H1 (cell line): ENCODE results near the gene FGD6. TPM values are rescaled to one million over a fixed set of nuclear protein-coding genes. Genes with fewer than 3 reads are reported as not detected.

Experiments
- CTCF ChIA-PET: fragments of 300-600 bp; sonication (Branson Sonifier 250); formaldehyde crosslinking; loops from one replicate; lab custom pipeline; 2021; ENCODE audit not compliant: partially characterized antibody; lab: Charles Lee
- POLR2A ChIA-PET: fragments of 300-600 bp; sonication (Branson Sonifier 250); formaldehyde crosslinking; loops from one replicate; lab custom pipeline; 2021; ENCODE audit warnings: inconsistent platforms; ENCODE audit not compliant: partially characterized antibody; lab: Charles Lee
- DNase-seq, 2 experiments: peaks; one replicate each; pipeline versions ENCODE4 v3.0.0 to v3.0.0-alpha.2; 2010 to 2022; ENCODE audit warnings: low spot score in 2 of 2, low read depth in 1 of 2, mixed read lengths in 1 of 2
- FAIRE-seq: peaks from 2 replicates; lab custom pipeline; 2011; peaks lifted over from hg19 to GRCh38; lab: Jason Lieb, UNC
- H2AFZ ChIP-seq: 2 replicates; pipeline ENCODE4 v1.8.1; 2012; ENCODE audit warnings: low read length, inconsistent platforms
- H2AK5ac ChIP-seq: 2 replicates; pipeline ENCODE4 v1.6.1; 2013; ENCODE audit warnings: low read depth, low read length
- H2BK120ac ChIP-seq: replicated peaks from 2 replicates; pipeline ENCODE3; 2013; ENCODE audit warnings: low read depth, low read length, inconsistent platforms
- H2BK12ac ChIP-seq: 2 replicates; pipeline ENCODE4 v1.6.1; 2013; ENCODE audit warnings: low read depth, low read length
- H2BK15ac ChIP-seq: 2 replicates; pipeline ENCODE4 v1.6.1; 2013; ENCODE audit warnings: low read length
- H2BK20ac ChIP-seq: 2 replicates; pipeline ENCODE4 v1.6.1; 2013; ENCODE audit warnings: low read length
- H2BK5ac ChIP-seq: 2 replicates; pipeline ENCODE4 v1.6.1; 2013; ENCODE audit warnings: low read depth, low read length
- H3K14ac ChIP-seq: 2 replicates; pipeline ENCODE4 v1.6.1; 2013; ENCODE audit warnings: inconsistent platforms; ENCODE audit not compliant: insufficient read length
- H3K18ac ChIP-seq: 2 replicates; pipeline ENCODE4 v1.6.1; 2013; ENCODE audit warnings: low read length; ENCODE audit errors: extremely low read depth
- H3K23ac ChIP-seq: 2 replicates; pipeline ENCODE4 v1.6.1; 2013; ENCODE audit warnings: inconsistent platforms; ENCODE audit not compliant: insufficient read length
- H3K23me2 ChIP-seq: 2 replicates; pipeline ENCODE4 v1.6.1; 2013; ENCODE audit warnings: low read depth, low read length
- H3K27ac ChIP-seq: 2 replicates; pipeline ENCODE4 v1.6.1; 2011; ENCODE audit warnings: low read depth, low read length, inconsistent platforms
- H3K27me3 ChIP-seq, 4 experiments: replicated peaks in 1 of 4; 1 replicate in 1 of 4; 2 replicates in 3 of 4; pipeline versions ENCODE4 v1.6.1 to v1.8.1; 2011 to 2013; ENCODE audit warnings: low read length in 3 of 4, mild to moderate bottlenecking in 3 of 4, inconsistent platforms in 2 of 4, mixed read lengths in 2 of 4, moderate library complexity in 1 of 4; ENCODE audit not compliant: control insufficient read depth in 3 of 4, insufficient read depth in 3 of 4; ENCODE audit errors: extremely low read depth in 1 of 4
- H3K36me3 ChIP-seq, 4 experiments: 2 replicates each; pipeline versions ENCODE4 v1.6.1 to v1.8.1; 2011 to 2013; ENCODE audit warnings: mild to moderate bottlenecking in 4 of 4, low read length in 3 of 4, moderate library complexity in 2 of 4, control low read depth in 1 of 4, inconsistent platforms in 1 of 4; ENCODE audit not compliant: insufficient read depth in 4 of 4, control insufficient read depth in 2 of 4
- H3K4ac ChIP-seq: replicated peaks from 2 replicates; pipeline ENCODE3; 2013; ENCODE audit warnings: low read length, low read depth, mixed read lengths, inconsistent platforms; ENCODE audit not compliant: insufficient read length
- H3K4me1 ChIP-seq, 4 experiments: replicated peaks in 1 of 4; 1 replicate in 1 of 4; 2 replicates in 3 of 4; pipeline versions ENCODE4 v1.6.1 to v1.8.1; 2011 to 2013; ENCODE audit warnings: low read length in 3 of 4, inconsistent platforms in 2 of 4, mixed read lengths in 1 of 4; ENCODE audit not compliant: insufficient read depth in 4 of 4, control insufficient read depth in 3 of 4
- H3K4me2 ChIP-seq, 2 experiments: 2 replicates each; pipeline versions ENCODE4 v1.6.1 to v1.8.1; 2011 to 2013; ENCODE audit warnings: low read depth in 2 of 2, low read length in 2 of 2, control low read depth in 1 of 2, inconsistent platforms in 1 of 2, mild to moderate bottlenecking in 1 of 2; ENCODE audit not compliant: insufficient read depth in 1 of 2
- H3K4me3 ChIP-seq, 4 experiments: fragments of 200-600, 300-600 bp in 1 of 4; sonication (generic), shearing (Covaris generic), sonication (Bioruptor Twin) in 1 of 4; 2 replicates each; pipeline versions ENCODE4 v1.5.1 to v1.8.1; 2011 to 2016; ENCODE audit warnings: low read length in 4 of 4, low read depth in 3 of 4, control low read depth in 2 of 4, inconsistent platforms in 2 of 4, mild to moderate bottlenecking in 2 of 4, mixed read lengths in 1 of 4, moderate library complexity in 1 of 4; ENCODE audit not compliant: insufficient read depth in 2 of 4; ENCODE audit errors: extremely low read depth in 1 of 4
- H3K56ac ChIP-seq: replicated peaks from 2 replicates; pipeline ENCODE3; 2013; ENCODE audit warnings: low read depth, mild to moderate bottlenecking, mixed read lengths, low read length, inconsistent platforms; ENCODE audit not compliant: insufficient read length
- H3K79me1 ChIP-seq: 2 replicates; pipeline ENCODE4 v1.6.1; 2013; ENCODE audit warnings: low read depth, low read length, control low read depth
- H3K79me2 ChIP-seq, 2 experiments: 2 replicates each; pipeline versions ENCODE4 v1.6.1 to v1.8.1; 2012 to 2013; ENCODE audit warnings: low read length in 2 of 2, mild to moderate bottlenecking in 2 of 2, inconsistent platforms in 1 of 2; ENCODE audit not compliant: insufficient read depth in 2 of 2, control insufficient read depth in 1 of 2
- H3K9ac ChIP-seq, 4 experiments: replicated peaks in 1 of 4; 1 replicate in 1 of 4; 2 replicates in 3 of 4; pipeline versions ENCODE4 v1.6.1 to v1.8.1; 2011 to 2013; ENCODE audit warnings: low read depth in 3 of 4, low read length in 3 of 4, control low read depth in 2 of 4, mild to moderate bottlenecking in 2 of 4, moderate library complexity in 2 of 4, inconsistent platforms in 1 of 4; ENCODE audit errors: extremely low read depth in 1 of 4
- H3K9me3 ChIP-seq, 2 experiments: 2 replicates each; pipeline versions ENCODE4 v1.6.1 to v1.8.1; 2012 to 2013; ENCODE audit warnings: mild to moderate bottlenecking in 2 of 2, moderate library complexity in 2 of 2, control low read depth in 1 of 2, inconsistent platforms in 1 of 2, low read depth in 1 of 2, low read length in 1 of 2, mixed read lengths in 1 of 2; ENCODE audit not compliant: insufficient read depth in 2 of 2
- H4K20me1 ChIP-seq, 2 experiments: replicated peaks in 1 of 2; 2 replicates each; pipeline versions ENCODE3 to v1.8.1; 2011 to 2013; ENCODE audit warnings: inconsistent platforms in 2 of 2, low read length in 2 of 2, mild to moderate bottlenecking in 1 of 2; ENCODE audit not compliant: insufficient read depth in 2 of 2, control insufficient read depth in 1 of 2
- H4K5ac ChIP-seq: 2 replicates; pipeline ENCODE4 v1.6.1; 2013; ENCODE audit warnings: low read length, low read depth, mixed read lengths, inconsistent platforms; ENCODE audit not compliant: insufficient read length
- H4K8ac ChIP-seq: 2 replicates; pipeline ENCODE4 v1.8.0; 2013; ENCODE audit warnings: mild to moderate bottlenecking, moderate library complexity, low read length, inconsistent platforms; ENCODE audit not compliant: insufficient read depth; ENCODE audit errors: extremely low read depth
- H4K91ac ChIP-seq: replicated peaks from 2 replicates; pipeline ENCODE3; 2013; ENCODE audit warnings: low read length, mixed read lengths, inconsistent platforms; ENCODE audit not compliant: insufficient read length
- ATF3 ChIP-seq: IDR thresholded peaks from 2 replicates; pipeline ENCODE4 v1.6.1; 2011; ENCODE audit warnings: low read depth, mild to moderate bottlenecking, low read length; ENCODE audit not compliant: insufficient read depth
- BRCA1 ChIP-seq: IDR thresholded peaks from 2 replicates; pipeline ENCODE4 v1.6.1; 2012; ENCODE audit warnings: low read depth, low read length, improper control_type of control experiment
- EP300 ChIP-seq, 2 experiments: IDR thresholded peaks; 1 replicate in 1 of 2; 2 replicates in 1 of 2; pipeline ENCODE4 v1.6.1; 2011 to 2012; ENCODE audit warnings: low read depth in 2 of 2, low read length in 2 of 2, mild to moderate bottlenecking in 2 of 2, borderline replicate concordance in 1 of 2, inconsistent platforms in 1 of 2, moderate library complexity in 1 of 2
- EZH2 ChIP-seq: fragments of 200-600 bp; sonication (generic); IDR thresholded peaks from 2 replicates; pipeline ENCODE4 v1.7.1; 2012; ENCODE audit warnings: low read depth, mild to moderate bottlenecking, moderate library complexity, low read length, inconsistent platforms; ENCODE audit not compliant: severe bottlenecking
- FOSL1 ChIP-seq: IDR thresholded peaks from 2 replicates; pipeline ENCODE4 v1.6.1; 2011; ENCODE audit warnings: mild to moderate bottlenecking, low read depth, low read length, moderate library complexity; ENCODE audit not compliant: insufficient read depth
- KDM4A ChIP-seq: IDR thresholded peaks from one replicate; pipeline ENCODE4 v1.7.1; 2012; ENCODE audit warnings: low read depth, mild to moderate bottlenecking, moderate library complexity, low read length, inconsistent platforms; ENCODE audit not compliant: severe bottlenecking
- MAFK ChIP-seq: IDR thresholded peaks from 2 replicates; pipeline ENCODE4 v1.6.1; 2012; ENCODE audit warnings: low read depth, mild to moderate bottlenecking, improper control_type of control experiment, low read length
- NRF1 ChIP-seq: IDR thresholded peaks from 2 replicates; pipeline ENCODE4 v1.6.1; 2011; ENCODE audit warnings: mild to moderate bottlenecking, low read depth, low read length, improper control_type of control experiment
- RBBP5 ChIP-seq: IDR thresholded peaks from 2 replicates; pipeline ENCODE4 v1.7.1; 2012; ENCODE audit warnings: low read depth, mild to moderate bottlenecking, inconsistent platforms, low read length, moderate library complexity, borderline replicate concordance
- SAP30 ChIP-seq: fragments of 300-600 bp; sonication (generic); IDR thresholded peaks from 2 replicates; pipeline ENCODE4 v1.7.1; 2012; ENCODE audit warnings: low read length, moderate library complexity, mild to moderate bottlenecking, inconsistent platforms; ENCODE audit not compliant: insufficient read depth, insufficient replicate concordance
- SIRT6 ChIP-seq: IDR thresholded peaks from one replicate; pipeline ENCODE4 v1.7.1; 2012; ENCODE audit warnings: low read length, inconsistent platforms
- SP2 ChIP-seq: IDR thresholded peaks from 2 replicates; pipeline ENCODE4 v1.6.1; 2012; ENCODE audit warnings: mild to moderate bottlenecking, low read length, inconsistent platforms
- SP4 ChIP-seq: IDR thresholded peaks from 2 replicates; pipeline ENCODE4 v1.6.1; 2012; ENCODE audit warnings: low read length, inconsistent platforms
- TCF12 ChIP-seq: IDR thresholded peaks from 2 replicates; pipeline ENCODE4 v1.6.1; 2011; ENCODE audit warnings: low read depth, mild to moderate bottlenecking, low read length
- WGBS, 2 experiments: shearing (Covaris generic) in 1 of 2; methylation state at CpG; one replicate each; pipeline versions ENCODE4 v1.1.6 to v1.1.7; 2013 to 2015; ENCODE audit warnings: low lambda C conversion rate in 2 of 2, mixed read lengths in 2 of 2, inconsistent platforms in 1 of 2, low coverage in 1 of 2, missing lambda C conversion rate in 1 of 2; ENCODE audit not compliant: insufficient replicate concordance in 2 of 2, insufficient coverage in 1 of 2, insufficient read length in 1 of 2; ENCODE audit errors: extremely low coverage in 1 of 2, missing lambda C conversion rate in 1 of 2; 5-methylcytosine and 5-hydroxymethylcytosine counted together
- polyA plus RNA-seq, 7 experiments: library from polyadenylated mRNA; depleted of rRNA in 3 of 7; stranded (reverse) in 5 of 7; unstranded in 2 of 7; fragments of >200 nt in 5 of 7; fragments of 200-250 nt in 2 of 7; gene quantifications; 1 replicate in 5 of 7; 2 replicates in 1 of 7; 4 replicates in 1 of 7; pipeline versions ENCODE4 v1.2.1 to v1.2.3, GENCODE V29; 2011 to 2013; ENCODE audit warnings: missing spikeins in 2 of 7, mixed read lengths in 2 of 7
- total RNA-seq: library from RNA; stranded (reverse); fragmentation: NEBNext Ultra II Directional; extraction: Animal tissue kit (Norgen Biotek cat#: 25700); gene quantifications from 2 replicates; pipeline ENCODE4 v1.2.1, GENCODE V29; 2021

Gene FGD6
- total and polyA plus RNA-seq, 2 of the 8 experiments (the other 6 are each of a cell fraction or from before 2014, with no cell fraction given) = 12.2 to 24.3 TPM

- no peak overlapping the region for H3K27ac ChIP-seq
- no peak overlapping the region for H4K91ac ChIP-seq
- no peak overlapping the region for H3K4ac ChIP-seq
- no peak overlapping the region for H2AFZ ChIP-seq
- 85% methylated on average over 1 of the region's 1 CpG; no CpG with 5 or more reads in 1 of the 2 experiments for WGBS, 2 experiments
- no peak overlapping the region for H2BK15ac ChIP-seq
- no peak overlapping the region for H3K14ac ChIP-seq
- no peak overlapping the region for H4K8ac ChIP-seq
- H3K4me2 ChIP-seq = no peak overlapping the region
- no peak overlapping the region for H2BK20ac ChIP-seq
- H3K79me1 ChIP-seq = no peaks in the 10 kb centered on the region; the same call in 1 of the 2 replicates
- ChIA-PET CTCF (no interaction called here), POLR2A (no interaction called here)
- H3K36me3 ChIP-seq = peaks cover 0 to 12% (median 4%) of the 10 kb centered on the region in 4 experiments; a peak in 4 of 8 replicates
- no peak for DNase-seq
- H3K79me2 ChIP-seq = peaks cover 0 to 74% of the 10 kb centered on the region in 2 experiments; a peak in 3 of 4 replicates
- FAIRE-seq = no peak
- no peak overlapping the region for H3K9ac ChIP-seq
- no peak overlapping the region for H2BK12ac ChIP-seq
- no peaks in the 10 kb centered on the region for H3K4me1 ChIP-seq
- no peaks in the 10 kb centered on the region for H3K23me2 ChIP-seq
- H3K56ac ChIP-seq = no peak overlapping the region
- H3K9me3 ChIP-seq = peaks cover 0 to 14% of the 10 kb centered on the region in 2 experiments; a peak in 1 of 4 replicates
- peaks cover 0 to 6% of the 10 kb centered on the region in 2 experiments for H4K20me1 ChIP-seq
- no peak overlapping the region for H3K18ac ChIP-seq
- no peak overlapping the region for H2BK5ac ChIP-seq
- H3K27me3 ChIP-seq = no peaks in the 10 kb centered on the region
- no peak overlapping the region for H2AK5ac ChIP-seq
- H2BK120ac ChIP-seq = no peak overlapping the region
- no peak overlapping the region for H3K23ac ChIP-seq
- H4K5ac ChIP-seq = no peak overlapping the region
- no peak overlapping the region for H3K4me3 ChIP-seq
- TF ChIP-seq SAP30 (no peak), RBBP5 (no peak), FOSL1 (no peak), SP2 (no peak), EP300 (IDR thresholded peaks at IDR 0.05; ENCODE audit: borderline replicate concordance in 1 of 2, low read depth in 2 of 2, low read length in 2 of 2) (no peak), KDM4A (no peak), NRF1 (no peak), TCF12 (no peak), EZH2 (no peak), SIRT6 (no peak), BRCA1 (no peak), ATF3 (no peak), MAFK (no peak), SP4 (no peak)
These were observed 20.0 kb upstream of the FGD6 start for GRCh38 chr12:95237315-95237714.
